ENCODE results near the gene PQBP1. TPM values are rescaled to one million over a fixed set of nuclear protein-coding genes. Genes with fewer than 3 reads are reported as not detected.

The PQBP1 gene
- total RNA-seq, 1 donor, result 32.9 TPM

- DNase-seq (ENCODE audit: insufficient read length, low spot score, missing footprints), result no peak
- H3K4me2 ChIP-seq (ENCODE audit: insufficient read depth, low read length), result no peak overlapping the region
Observed at GRCh38 chrX:48920718-48921104, 23.0 kb downstream of the PQBP1 start.

GRCh38 chrX:48923771-48924170 lies 26.0 kb downstream of the PQBP1 start:
- Histone ChIP-seq H3K27me3 (ENCODE audit: insufficient read depth, low read length) (no peaks in the 10 kb centered on the region), H3K4me3 (ENCODE audit: insufficient read depth, low read length) (no peak overlapping the region), H3K4me2 (ENCODE audit: insufficient read depth, low read length) (no peak overlapping the region), H3K36me3 (ENCODE audit: insufficient read depth, low read length) (peaks cover 21% of the 10 kb centered on the region), H2AFZ (ENCODE audit: low read length) (no peak overlapping the region), H4K20me1 (ENCODE audit: insufficient read depth, low read length) (peaks cover 4% of the 10 kb centered on the region), H3K9me3 (ENCODE audit: low read depth, low read length) (no peaks in the 10 kb centered on the region), H3K79me2 (ENCODE audit: insufficient read depth, low read length) (peaks cover 3% of the 10 kb centered on the region), H3K27ac (ENCODE audit: low read depth, low read length) (no peak overlapping the region), H3K4me1 (ENCODE audit: insufficient read depth, low read length) (peaks cover 11% of the 10 kb centered on the region)
- no peak for TF ChIP-seq CTCF (IDR thresholded peaks at IDR 0.05; ENCODE audit: extremely low read depth, low read depth, low read length)
- DNase-seq (ENCODE audit: insufficient read length, low spot score, missing footprints), result no peak

More at GRCh38 chrX:48920718-48921104, 23.0 kb downstream of the PQBP1 start:
- H3K4me1 ChIP-seq (ENCODE audit: insufficient read depth, low read length), result peaks cover 11% of the 10 kb centered on the region
- H2AFZ ChIP-seq (ENCODE audit: low read length), result no peak overlapping the region
- TF ChIP-seq CTCF (IDR thresholded peaks at IDR 0.05; ENCODE audit: extremely low read depth, low read depth, low read length), result no peak
- no peaks in the 10 kb centered on the region for H3K27me3 ChIP-seq (ENCODE audit: insufficient read depth, low read length)
- H3K27ac ChIP-seq (ENCODE audit: low read depth, low read length), result no peak overlapping the region
- H4K20me1 ChIP-seq (ENCODE audit: insufficient read depth, low read length), result no peaks in the 10 kb centered on the region
- H3K79me2 ChIP-seq (ENCODE audit: insufficient read depth, low read length), result peaks cover 3% of the 10 kb centered on the region
- H3K4me3 ChIP-seq (ENCODE audit: insufficient read depth, low read length), result no peak overlapping the region
- no peaks in the 10 kb centered on the region for H3K9me3 ChIP-seq (ENCODE audit: low read depth, low read length)
- peaks cover 21% of the 10 kb centered on the region for H3K36me3 ChIP-seq (ENCODE audit: insufficient read depth, low read length)

GRCh38 chrX:48924270-48924669 lies 26.5 kb downstream of the PQBP1 start:
- H2AFZ ChIP-seq (ENCODE audit: low read length), result no peak overlapping the region
- no peak overlapping the region for H3K4me3 ChIP-seq (ENCODE audit: insufficient read depth, low read length)
- H4K20me1 ChIP-seq (ENCODE audit: insufficient read depth, low read length), result peaks cover 4% of the 10 kb centered on the region
- H3K27me3 ChIP-seq (ENCODE audit: insufficient read depth, low read length), result no peaks in the 10 kb centered on the region
- H3K4me2 ChIP-seq (ENCODE audit: insufficient read depth, low read length), result no peak overlapping the region
- TF ChIP-seq CTCF (IDR thresholded peaks at IDR 0.05; ENCODE audit: extremely low read depth, low read depth, low read length), result no peak
- H3K36me3 ChIP-seq (ENCODE audit: insufficient read depth, low read length), result peaks cover 21% of the 10 kb centered on the region
- peaks cover 7% of the 10 kb centered on the region for H3K4me1 ChIP-seq (ENCODE audit: insufficient read depth, low read length)
- H3K27ac ChIP-seq (ENCODE audit: low read depth, low read length), result no peak overlapping the region
- no peak for DNase-seq (ENCODE audit: insufficient read length, low spot score, missing footprints)
- H3K79me2 ChIP-seq (ENCODE audit: insufficient read depth, low read length), result peaks cover 3% of the 10 kb centered on the region
- H3K9me3 ChIP-seq (ENCODE audit: low read depth, low read length), result no peaks in the 10 kb centered on the region

- no peak for DNase-seq (ENCODE audit: insufficient read length, low spot score, missing footprints)
- Histone ChIP-seq H3K9me3 (ENCODE audit: low read depth, low read length) (no peaks in the 10 kb centered on the region), H3K27me3 (ENCODE audit: insufficient read depth, low read length) (no peaks in the 10 kb centered on the region), H3K4me1 (ENCODE audit: insufficient read depth, low read length) (no peaks in the 10 kb centered on the region), H2AFZ (ENCODE audit: low read length) (no peak overlapping the region), H3K4me2 (ENCODE audit: insufficient read depth, low read length) (no peak overlapping the region), H3K27ac (ENCODE audit: low read depth, low read length) (no peak overlapping the region), H3K79me2 (ENCODE audit: insufficient read depth, low read length) (peaks cover 3% of the 10 kb centered on the region), H3K36me3 (ENCODE audit: insufficient read depth, low read length) (peaks cover 21% of the 10 kb centered on the region), H3K4me3 (ENCODE audit: insufficient read depth, low read length) (no peak overlapping the region), H4K20me1 (ENCODE audit: insufficient read depth, low read length) (peaks cover 4% of the 10 kb centered on the region)
- TF ChIP-seq CTCF (IDR thresholded peaks at IDR 0.05; ENCODE audit: extremely low read depth, low read depth, low read length), result no peak
Observed at GRCh38 chrX:48927123-48927522, 29.4 kb downstream of the PQBP1 start.

All from osteoblast (primary cell).